Inferior parietal cortex (tissue), 1 donor: ENCODE measurements around the gene CFP.
"Not testable (repeated sequence)": the region's sequence is repeated elsewhere in the genome, so short reads cannot be mapped to it uniquely, and the experiment has no call there.

Experiments used
- DNase-seq: peaks from one replicate; pipeline ENCODE4 v3.0.0-alpha.2; 2016; ENCODE audit errors: extremely low spot score

CFP gene

GRCh38 chrX:47603125-47603524, 26.6 kb downstream of the CFP start:
- not testable (repeated sequence) for DNase-seq

- no peak for DNase-seq
Measured at GRCh38 chrX:47597222-47597621, 32.5 kb downstream of the CFP start.

- no peak for DNase-seq
Measured at GRCh38 chrX:47596256-47596655, 33.5 kb downstream of the CFP start.

GRCh38 chrX:47595716-47596251, 33.9 kb downstream of the CFP start:
- no peak for DNase-seq

- DNase-seq: no peak
Measured at GRCh38 chrX:47593522-47593921, 36.2 kb downstream of the CFP start.

GRCh38 chrX:47590984-47591383, 38.7 kb downstream of the CFP start:
- DNase-seq: no peak

GRCh38 chrX:47587906-47588735, 41.6 kb downstream of the CFP start:
- DNase-seq: no peak

- DNase-seq: no peak
Measured at GRCh38 chrX:47587091-47587891, 42.4 kb downstream of the CFP start.

GRCh38 chrX:47586043-47586787, 43.5 kb downstream of the CFP start:
- no peak for DNase-seq

GRCh38 chrX:47585273-47585672, 44.5 kb downstream of the CFP start:
- DNase-seq: no peak

- no peak for DNase-seq
Measured at GRCh38 chrX:47584714-47585113, 45.0 kb downstream of the CFP start.

GRCh38 chrX:47583240-47583861, 46.4 kb downstream of the CFP start:
- no peak for DNase-seq

- peak; percentile 38 for DNase-seq
Measured at GRCh38 chrX:47581731-47582647, 47.7 kb downstream of the CFP start, which contains the start of gene TIMP1. TIMP1 (plus strand) TSS chrX:47582436; CDS start chrX:47583416, 980 bp downstream.

- no peak for DNase-seq
Measured at GRCh38 chrX:47579537-47579936, 50.2 kb downstream of the CFP start.

- DNase-seq: no peak
Measured at GRCh38 chrX:47578692-47579091, 51.0 kb downstream of the CFP start.

- no peak for DNase-seq
Measured at GRCh38 chrX:47577901-47578300, 51.8 kb downstream of the CFP start.

GRCh38 chrX:47577424-47577823, 52.3 kb downstream of the CFP start:
- DNase-seq: no peak

GRCh38 chrX:47576021-47576898, 53.5 kb downstream of the CFP start:
- no peak for DNase-seq

- DNase-seq: no peak
Measured at GRCh38 chrX:47574547-47575301, 55.0 kb downstream of the CFP start.
